ENCODE results near the gene FGF14.
A peak's percentile ranks its signal among the peaks of the same experiment; 100 is the strongest.

FGF14 gene

DNA sequence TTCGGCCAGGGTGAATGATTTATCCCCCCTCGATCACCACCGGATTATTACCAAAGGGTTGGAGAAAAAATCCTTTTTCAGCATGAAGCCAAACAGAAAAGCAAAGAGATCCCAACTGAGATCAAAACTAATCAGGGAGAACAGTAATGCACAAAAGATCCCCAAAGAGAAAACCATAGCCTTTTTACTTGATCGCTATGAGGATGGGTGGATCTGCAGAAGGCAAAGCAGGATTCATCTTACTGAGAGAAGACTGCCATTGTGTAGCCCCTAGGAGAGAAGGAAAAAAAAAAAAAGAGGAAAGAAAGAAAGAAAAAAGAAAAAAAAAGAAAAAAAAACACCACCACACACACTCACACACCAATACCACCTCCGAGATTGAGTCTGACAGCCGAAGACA lies at the start of gene FGF14:
TSS of gene FGF14 (minus strand) at position 283 of the 400 bp plus-strand sequence.
- DNase-seq: no peak

- DNase-seq: peak; percentile 43
These were observed 41.4 kb upstream of the FGF14 start for GRCh38 chr13:102443249-102443648.

DNA sequence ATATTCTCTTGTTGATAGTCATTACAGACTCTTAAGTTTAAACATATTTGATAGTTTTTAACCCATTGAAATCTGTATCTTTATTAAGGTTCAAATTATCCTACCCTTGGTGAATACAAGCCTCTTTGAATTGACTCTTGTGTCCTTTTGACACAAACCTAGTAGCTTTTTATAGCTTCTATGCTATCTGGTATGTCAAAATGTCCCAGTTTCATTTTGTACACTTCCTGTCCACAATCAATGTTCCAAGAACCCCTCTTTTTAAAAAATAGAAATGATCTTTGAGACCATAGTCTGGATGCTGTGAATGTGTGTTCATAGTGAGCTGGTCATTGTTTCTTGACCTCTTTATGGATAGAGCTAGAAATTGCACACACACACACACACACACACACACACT lies 39.2 kb upstream of the FGF14 start:
- DNase-seq: no peak

DNA sequence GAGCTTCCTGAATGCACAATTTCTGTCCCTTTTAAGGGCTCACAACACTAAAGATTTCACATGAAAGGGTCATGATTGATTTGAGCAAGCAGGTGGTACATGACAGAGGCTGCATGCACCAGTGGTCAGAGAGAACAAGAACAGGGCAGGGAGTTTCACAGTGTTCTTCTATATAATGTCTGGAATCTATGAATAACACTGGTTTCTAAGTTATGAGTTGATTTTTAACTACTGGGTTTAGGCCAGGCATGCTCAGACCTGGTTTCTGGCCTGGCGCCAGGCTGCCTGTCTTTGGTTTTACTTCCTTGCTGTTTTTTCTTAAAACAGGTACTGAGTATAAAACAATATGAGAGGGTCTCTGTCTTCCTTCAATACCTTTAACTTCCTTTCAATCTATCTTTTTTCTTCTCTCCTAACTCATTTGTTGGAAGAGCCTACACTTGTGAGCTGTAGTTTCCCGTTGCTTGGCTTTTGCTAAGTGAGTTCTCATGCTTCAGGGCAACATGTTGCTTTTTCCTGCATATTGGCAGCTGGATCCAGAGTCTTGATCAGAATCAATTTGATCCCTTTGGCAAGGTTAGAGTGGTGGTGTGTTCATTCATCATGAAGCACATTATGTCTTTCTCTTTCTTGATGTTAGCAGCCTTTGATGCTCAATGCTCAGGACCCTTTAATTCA lies 38.5 kb upstream of the FGF14 start:
- DNase-seq: no peak

- no peak for DNase-seq
These were observed 20.8 kb upstream of the FGF14 start for GRCh38 chr13:102422690-102423089.

DNA sequence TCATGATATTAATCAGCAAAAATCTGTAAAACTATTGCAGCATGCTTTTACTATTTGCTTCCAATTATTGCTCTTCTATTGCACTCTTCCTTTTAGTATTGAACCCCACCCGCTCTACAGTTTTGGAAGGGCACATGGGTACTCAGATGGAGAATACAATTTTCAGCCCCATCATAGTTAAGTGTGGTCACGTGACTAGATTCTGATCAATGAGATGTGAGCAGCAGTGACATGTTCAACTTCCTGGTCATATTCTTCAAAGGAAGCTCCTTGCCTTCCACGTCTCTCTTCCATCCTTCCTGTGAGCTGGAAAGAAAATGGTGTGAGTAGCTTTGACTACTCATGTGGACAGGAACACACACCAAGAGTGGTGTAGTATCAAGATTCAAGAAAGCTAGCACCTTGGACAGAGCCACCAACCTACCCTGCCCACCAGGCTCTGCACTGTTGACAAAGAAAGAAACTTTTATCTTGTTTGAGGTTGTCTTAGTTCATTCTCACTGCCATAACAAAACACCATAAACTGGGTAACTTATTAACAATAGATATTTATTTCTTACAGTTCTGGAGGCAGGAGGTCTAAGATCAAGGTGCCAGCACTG lies 3.8 kb upstream of the FGF14 start:
- no peak for DNase-seq

DNA sequence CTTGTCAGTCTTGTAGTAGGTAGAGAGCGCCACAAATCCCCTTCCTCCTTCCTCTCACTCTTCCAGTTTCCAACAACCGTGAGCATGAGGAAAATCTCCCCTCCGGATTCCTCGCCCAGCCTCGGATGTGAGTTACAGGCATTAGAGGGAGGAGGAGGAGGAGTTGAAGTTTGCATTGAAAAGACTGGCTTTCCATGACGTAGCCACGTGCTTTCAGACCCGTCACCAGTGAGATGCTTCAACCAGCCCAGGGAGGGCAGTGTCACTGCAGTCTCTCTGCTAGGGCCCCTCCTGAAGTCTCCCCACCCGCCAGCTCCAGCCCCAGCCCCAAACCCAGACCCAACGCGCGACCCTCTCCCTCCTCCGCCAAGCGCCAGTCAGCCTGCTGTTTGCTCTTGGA lies 442 bp upstream of the FGF14 start:
- DNase-seq: peak; percentile 93

- peak; percentile 45 for DNase-seq
These were observed 583 bp downstream of the FGF14 start for GRCh38 chr13:102401265-102401664.

DNA sequence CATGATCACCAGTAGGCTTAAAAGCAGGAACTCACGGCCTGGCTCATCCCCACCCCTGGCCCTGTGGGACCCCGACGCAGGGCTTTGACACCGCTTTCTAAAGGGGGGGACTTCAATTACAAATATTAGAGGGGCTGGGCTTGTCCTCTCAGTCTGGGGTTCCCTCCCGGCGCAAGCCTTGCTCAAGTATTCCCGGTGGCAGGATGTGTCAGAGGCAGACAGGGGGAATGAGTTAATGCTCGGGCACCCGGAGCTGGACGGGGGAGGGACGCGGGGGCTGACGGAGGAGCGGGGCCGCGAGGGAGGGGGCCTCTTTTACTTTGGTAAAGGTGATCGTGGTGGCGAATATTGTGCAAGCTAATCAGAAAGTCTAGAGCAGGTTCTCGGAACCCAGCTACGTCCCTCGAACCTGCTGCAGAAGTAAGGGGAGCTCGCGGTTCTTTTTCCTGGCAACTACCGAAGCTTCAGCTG lies 1.1 kb downstream of the FGF14 start:
- peak; percentile 56 for DNase-seq

GRCh38 chr13:102399791-102400674 lies 1.8 kb downstream of the FGF14 start:
- peak; percentile 66 for DNase-seq

GRCh38 chr13:102395939-102396338 lies 5.9 kb downstream of the FGF14 start:
- DNase-seq: no peak

- peak; percentile 53 for DNase-seq
These were observed 6.7 kb downstream of the FGF14 start for GRCh38 chr13:102395174-102395573.

GRCh38 chr13:102394158-102395053 lies 7.4 kb downstream of the FGF14 start:
- peak; percentile 98 for DNase-seq

DNA sequence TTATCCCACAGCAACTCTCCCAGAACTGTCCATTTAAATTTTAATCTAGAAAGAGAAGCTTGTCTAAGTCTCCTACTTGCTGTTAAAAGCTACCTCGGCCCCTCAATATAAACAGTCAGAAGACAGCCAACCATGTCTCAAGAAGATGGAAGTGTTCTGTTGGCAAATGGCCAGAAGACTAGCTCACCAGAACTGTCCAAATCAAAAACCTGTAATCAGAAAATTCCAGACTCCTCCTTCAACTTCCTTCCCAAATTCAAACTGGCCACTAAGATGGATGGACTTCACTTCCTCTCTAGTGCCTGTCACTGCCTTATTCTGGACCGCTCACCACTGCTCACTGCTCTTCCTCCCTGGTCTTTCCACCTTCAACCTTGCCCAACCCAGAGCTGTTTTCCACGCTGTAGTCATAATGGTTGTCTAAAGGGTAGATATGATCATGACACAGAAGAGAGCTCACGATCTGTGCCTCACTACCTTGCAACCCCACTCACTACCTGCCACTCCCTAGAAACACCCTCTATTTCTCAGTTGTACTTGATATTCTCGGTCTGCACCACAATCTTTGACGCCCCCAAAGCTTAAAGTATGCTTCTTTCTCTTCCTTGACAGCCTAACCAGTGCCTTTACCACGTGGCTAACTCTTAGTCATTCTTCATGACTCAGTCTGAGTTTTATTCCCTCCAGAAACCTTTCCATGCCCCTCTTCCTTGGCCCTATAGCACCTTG lies 9.2 kb downstream of the FGF14 start:
- DNase-seq: no peak

DNA sequence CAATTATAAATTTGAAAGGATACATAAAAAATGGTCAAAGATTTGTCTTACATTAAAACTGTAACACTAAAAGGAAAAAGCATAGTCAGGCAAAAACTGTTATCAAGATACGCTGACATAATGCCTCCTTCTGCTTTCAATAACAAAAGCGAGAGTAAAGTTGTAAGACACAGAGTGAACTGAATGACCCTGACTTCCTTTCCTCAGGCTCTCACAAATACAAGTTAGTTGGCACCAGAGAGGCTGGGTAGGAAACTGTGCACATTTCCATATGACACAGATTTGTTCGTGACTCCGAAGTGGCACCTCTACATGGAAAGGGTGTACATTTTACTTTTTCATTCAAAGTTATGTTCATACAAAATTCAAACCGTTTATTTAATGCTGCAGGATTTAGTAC lies 15.4 kb downstream of the FGF14 start:
- no peak for DNase-seq

- DNase-seq: no peak
These were observed 21.8 kb downstream of the FGF14 start for GRCh38 chr13:102380012-102380411.

GRCh38 chr13:102376318-102376717 lies 25.5 kb downstream of the FGF14 start:
- DNase-seq: no peak

- no peak for DNase-seq
These were observed 27.1 kb downstream of the FGF14 start for GRCh38 chr13:102374726-102375125.

- DNase-seq: no peak
These were observed 27.6 kb downstream of the FGF14 start for GRCh38 chr13:102374233-102374632.

DNA sequence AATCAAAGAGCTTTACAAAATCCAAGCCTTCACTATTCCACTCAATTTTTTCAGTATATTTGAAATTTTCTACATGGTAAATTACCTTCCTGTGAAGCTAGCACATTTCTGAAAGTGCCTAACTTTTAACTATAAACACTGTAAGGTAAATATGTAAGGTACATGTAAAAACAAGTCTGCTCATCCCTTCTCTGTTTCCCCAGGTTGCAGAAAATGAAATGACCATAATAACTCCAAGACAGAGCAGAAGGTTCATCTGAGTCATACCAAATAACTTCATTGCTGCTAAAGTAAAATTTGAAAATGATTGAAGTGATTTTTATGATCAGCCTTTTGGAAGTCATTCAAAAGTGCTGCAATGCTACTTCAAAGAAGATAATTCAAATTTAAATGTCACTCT lies 28.6 kb downstream of the FGF14 start:
- no peak for DNase-seq

- peak; percentile 16 for DNase-seq
These were observed 32.5 kb downstream of the FGF14 start for GRCh38 chr13:102369302-102369701.

DNA sequence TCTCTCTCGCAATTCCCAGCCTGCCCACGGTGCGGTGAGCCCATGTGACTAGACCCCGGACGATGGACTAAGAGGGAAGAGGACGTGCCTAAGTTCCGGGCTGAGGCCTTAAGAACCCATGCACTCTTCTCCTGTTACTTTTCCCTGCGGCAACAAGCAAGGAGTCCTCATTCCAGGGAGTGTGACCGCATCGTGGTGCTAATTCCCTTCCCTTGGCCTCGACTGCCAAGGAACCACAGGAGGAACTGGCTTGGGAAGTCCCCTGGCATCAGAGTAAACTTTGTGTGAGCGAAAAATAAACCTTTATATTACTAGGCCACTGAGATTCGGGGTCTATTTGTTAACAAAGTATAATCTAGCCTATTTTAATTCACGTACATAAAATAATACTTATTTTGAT lies 34.0 kb downstream of the FGF14 start:
- DNase-seq: no peak

Data from NCI-H82 (cell line).